Activated T-cell treated with anti-CD3 and anti-CD28 coated beads, Interleukin-2, amount 50 U/mL, for 24 hours (primary cell): ENCODE measurements around the gene FUT6.

Source experiments
- DNase-seq: peaks from one replicate; pipeline ENCODE4 v3.0.0-alpha.2; 2020
- H3K27ac Mint-ChIP-seq: 2 replicates; pipeline ENCODE4 v1.8.0; 2020; ENCODE audit warnings: mild to moderate bottlenecking, mixed read lengths
- H3K27me3 Mint-ChIP-seq: 2 replicates; pipeline ENCODE4 v1.8.0; 2020; ENCODE audit warnings: mixed read lengths
- H3K36me3 Mint-ChIP-seq: 2 replicates; pipeline ENCODE4 v1.8.0; 2020; ENCODE audit warnings: low read depth, mixed read lengths
- H3K4me1 Mint-ChIP-seq: 2 replicates; pipeline ENCODE4 v1.8.0; 2020; ENCODE audit warnings: low read depth, mixed read lengths
- H3K4me3 Mint-ChIP-seq: 2 replicates; pipeline ENCODE4 v1.8.0; 2020; ENCODE audit warnings: mild to moderate bottlenecking, moderate library complexity, mixed read lengths
- H3K9me3 Mint-ChIP-seq: 2 replicates; pipeline ENCODE4 v1.8.0; 2020; ENCODE audit warnings: mixed read lengths

Gene FUT6

GRCh38 chr19:5826531-5827341 is 12.8 kb downstream of the FUT6 start:
- peak; percentile 46 for DNase-seq
- Mint-ChIP-seq H3K27me3 (no peaks in the 10 kb centered on the region), H3K9me3 (no peaks in the 10 kb centered on the region), H3K27ac (peak overlapping the region; percentile 91), H3K4me3 (peak overlapping the region; percentile 81), H3K4me1 (peaks cover 20% of the 10 kb centered on the region), H3K36me3 (peaks cover 8% of the 10 kb centered on the region)

GRCh38 chr19:5825178-5825577 is 14.3 kb downstream of the FUT6 start:
- H3K4me3 Mint-ChIP-seq, result no peak overlapping the region
- H3K27ac Mint-ChIP-seq, result no peak overlapping the region
- no peaks in the 10 kb centered on the region for H3K27me3 Mint-ChIP-seq
- peaks cover 19% of the 10 kb centered on the region for H3K4me1 Mint-ChIP-seq
- no peaks in the 10 kb centered on the region for H3K9me3 Mint-ChIP-seq
- H3K36me3 Mint-ChIP-seq, result peaks cover 8% of the 10 kb centered on the region
- no peak for DNase-seq

- H3K9me3 Mint-ChIP-seq, result no peaks in the 10 kb centered on the region
- no peak for DNase-seq
- H3K4me3 Mint-ChIP-seq, result no peak overlapping the region
- H3K27ac Mint-ChIP-seq, result no peak overlapping the region
- H3K4me1 Mint-ChIP-seq, result peaks cover 17% of the 10 kb centered on the region
- no peaks in the 10 kb centered on the region for H3K27me3 Mint-ChIP-seq
- H3K36me3 Mint-ChIP-seq, result peaks cover 8% of the 10 kb centered on the region
These were observed 14.8 kb downstream of the FUT6 start for GRCh38 chr19:5824751-5825150.

- no peak for DNase-seq
- peaks cover 7% of the 10 kb centered on the region for H3K36me3 Mint-ChIP-seq
- H3K4me1 Mint-ChIP-seq, result peaks cover 15% of the 10 kb centered on the region
- H3K4me3 Mint-ChIP-seq, result no peak overlapping the region
- no peaks in the 10 kb centered on the region for H3K27me3 Mint-ChIP-seq
- no peaks in the 10 kb centered on the region for H3K9me3 Mint-ChIP-seq
- no peak overlapping the region for H3K27ac Mint-ChIP-seq
These were observed 15.8 kb downstream of the FUT6 start for GRCh38 chr19:5823579-5824281.

GRCh38 chr19:5822181-5822844 is 17.2 kb downstream of the FUT6 start:
- Mint-ChIP-seq H3K4me1 (peaks cover 12% of the 10 kb centered on the region), H3K9me3 (no peaks in the 10 kb centered on the region), H3K36me3 (no peaks in the 10 kb centered on the region), H3K27me3 (no peaks in the 10 kb centered on the region), H3K4me3 (no peak overlapping the region), H3K27ac (no peak overlapping the region)
- no peak for DNase-seq

- Mint-ChIP-seq H3K27ac (no peak overlapping the region), H3K4me1 (peaks cover 5% of the 10 kb centered on the region), H3K27me3 (peaks cover 4% of the 10 kb centered on the region), H3K36me3 (no peaks in the 10 kb centered on the region), H3K4me3 (no peak overlapping the region), H3K9me3 (no peaks in the 10 kb centered on the region)
- DNase-seq, result no peak
These were observed 17.9 kb downstream of the FUT6 start for GRCh38 chr19:5821521-5822180.

- H3K36me3 Mint-ChIP-seq, result no peaks in the 10 kb centered on the region
- H3K27ac Mint-ChIP-seq, result no peak overlapping the region
- no peak for DNase-seq
- peaks cover 9% of the 10 kb centered on the region for H3K27me3 Mint-ChIP-seq
- no peaks in the 10 kb centered on the region for H3K9me3 Mint-ChIP-seq
- no peak overlapping the region for H3K4me3 Mint-ChIP-seq
- H3K4me1 Mint-ChIP-seq, result no peaks in the 10 kb centered on the region
These were observed 18.7 kb downstream of the FUT6 start for GRCh38 chr19:5820785-5821184.

DNA sequence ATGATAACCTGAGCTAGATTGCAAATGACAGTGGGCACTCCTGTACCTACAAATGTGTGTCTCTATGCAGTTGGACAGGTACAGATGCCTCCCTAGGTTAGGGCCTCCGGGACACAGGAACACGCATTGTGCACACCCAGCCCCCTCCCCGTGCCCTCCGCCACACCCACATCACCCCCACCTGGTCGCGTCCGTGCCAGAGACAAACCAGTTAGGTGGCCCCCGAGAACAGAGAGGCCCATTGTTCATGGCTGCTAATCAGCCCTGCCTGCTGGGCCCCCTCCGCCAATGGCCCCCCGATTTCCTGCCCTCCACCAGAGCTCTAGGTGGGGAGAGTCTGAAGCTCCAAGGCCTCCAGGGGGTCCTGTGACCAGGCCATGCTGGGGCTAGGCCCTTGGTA is 20.9 kb downstream of the FUT6 start:
- DNase-seq, result no peak
- Mint-ChIP-seq H3K27ac (no peak overlapping the region), H3K27me3 (peaks cover 9% of the 10 kb centered on the region), H3K4me1 (no peaks in the 10 kb centered on the region), H3K36me3 (no peaks in the 10 kb centered on the region), H3K9me3 (no peaks in the 10 kb centered on the region), H3K4me3 (no peak overlapping the region)

DNA sequence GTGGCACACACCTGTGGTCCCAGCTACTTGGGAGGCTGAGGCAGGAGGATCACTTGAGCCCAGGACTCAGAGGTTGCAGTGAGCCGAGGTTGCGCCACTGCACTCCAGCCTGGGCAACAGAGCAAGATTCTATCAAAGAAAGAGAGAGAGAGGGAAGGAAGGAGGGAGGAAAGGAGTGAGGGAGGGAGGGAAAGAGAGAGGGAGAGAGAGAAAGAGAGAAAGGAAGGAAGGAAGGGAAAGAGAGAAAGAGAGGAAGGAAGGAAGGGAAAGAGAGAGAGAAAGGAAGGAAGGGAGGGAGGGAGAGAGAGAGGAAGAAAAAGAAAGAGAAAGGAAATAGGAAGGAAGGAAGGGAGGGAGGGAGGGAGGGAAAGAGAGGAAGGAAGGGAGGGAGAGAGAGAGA is 22.3 kb downstream of the FUT6 start:
- H3K4me1 Mint-ChIP-seq, result no peaks in the 10 kb centered on the region
- H3K4me3 Mint-ChIP-seq, result no peak overlapping the region
- H3K27ac Mint-ChIP-seq, result no peak overlapping the region
- H3K27me3 Mint-ChIP-seq, result peaks cover 9% of the 10 kb centered on the region
- H3K9me3 Mint-ChIP-seq, result no peaks in the 10 kb centered on the region
- DNase-seq, result no peak
- no peaks in the 10 kb centered on the region for H3K36me3 Mint-ChIP-seq

- no peak overlapping the region for H3K4me3 Mint-ChIP-seq
- no peak overlapping the region for H3K27ac Mint-ChIP-seq
- H3K9me3 Mint-ChIP-seq, result no peaks in the 10 kb centered on the region
- no peak for DNase-seq
- peaks cover 9% of the 10 kb centered on the region for H3K27me3 Mint-ChIP-seq
- no peaks in the 10 kb centered on the region for H3K36me3 Mint-ChIP-seq
- no peaks in the 10 kb centered on the region for H3K4me1 Mint-ChIP-seq
These were observed 24.7 kb downstream of the FUT6 start for GRCh38 chr19:5814852-5815246.

DNA sequence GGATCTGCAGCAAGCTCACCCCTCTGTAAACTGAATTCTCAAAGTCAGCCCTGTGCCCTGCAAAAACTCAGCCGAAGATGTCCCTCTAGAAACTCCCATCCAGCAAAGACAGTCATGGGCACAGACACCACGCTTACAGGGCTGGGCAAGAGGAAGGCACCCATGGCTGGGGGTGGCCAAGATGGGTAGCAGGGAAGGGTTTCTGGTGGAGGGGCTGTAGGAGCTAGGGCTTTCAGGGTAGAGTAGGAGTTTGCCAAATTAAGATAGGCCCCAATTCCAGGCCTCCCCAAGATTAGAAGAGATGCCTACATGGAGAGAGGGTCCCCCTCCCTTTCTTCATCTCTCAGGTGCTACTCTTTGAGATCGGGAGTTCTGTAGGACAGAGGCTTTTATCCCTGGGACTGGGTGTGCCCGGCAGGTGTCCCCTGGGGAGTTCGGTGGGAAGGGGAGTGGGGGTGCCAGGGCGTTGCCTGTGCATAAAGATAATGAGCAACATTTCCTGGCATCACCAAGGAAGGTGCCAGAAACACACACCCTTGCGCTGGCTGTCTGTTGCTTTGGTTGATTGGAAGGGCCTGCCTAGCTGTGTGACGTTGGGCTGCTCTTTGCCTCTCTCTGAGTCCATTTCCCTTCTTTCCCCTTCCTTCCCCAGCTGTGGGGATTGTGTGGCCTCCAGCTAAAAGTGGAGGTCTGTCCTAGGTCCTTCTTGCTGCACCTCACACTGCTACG is 25.2 kb downstream of the FUT6 start:
- Mint-ChIP-seq H3K4me1 (no peaks in the 10 kb centered on the region), H3K27me3 (peaks cover 9% of the 10 kb centered on the region), H3K36me3 (no peaks in the 10 kb centered on the region), H3K27ac (no peak overlapping the region), H3K9me3 (no peaks in the 10 kb centered on the region), H3K4me3 (no peak overlapping the region)
- DNase-seq, result no peak

DNA sequence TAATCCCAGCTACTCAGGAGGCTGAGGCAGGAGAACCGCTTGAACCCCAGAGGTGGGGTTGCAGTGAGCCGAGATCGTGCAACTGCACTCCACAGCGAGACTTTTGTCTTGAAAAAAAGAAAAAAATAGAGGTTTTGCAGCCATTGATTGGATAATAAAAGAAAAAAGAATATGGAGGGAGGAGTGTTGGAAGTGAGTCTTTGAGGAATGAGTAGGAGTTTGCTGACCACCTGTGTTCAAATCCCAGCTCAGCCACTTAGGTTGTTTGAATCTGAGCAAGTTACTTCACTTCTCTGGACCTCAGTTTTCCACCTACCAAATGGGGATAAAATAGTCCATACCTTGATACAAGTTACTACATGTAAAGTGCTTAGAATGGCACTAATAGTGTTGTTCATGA is 28.4 kb downstream of the FUT6 start:
- Mint-ChIP-seq H3K36me3 (no peaks in the 10 kb centered on the region), H3K4me1 (no peaks in the 10 kb centered on the region), H3K27me3 (peaks cover under 1% of the 10 kb centered on the region), H3K4me3 (no peak overlapping the region), H3K9me3 (no peaks in the 10 kb centered on the region), H3K27ac (no peak overlapping the region)
- no peak for DNase-seq

DNA sequence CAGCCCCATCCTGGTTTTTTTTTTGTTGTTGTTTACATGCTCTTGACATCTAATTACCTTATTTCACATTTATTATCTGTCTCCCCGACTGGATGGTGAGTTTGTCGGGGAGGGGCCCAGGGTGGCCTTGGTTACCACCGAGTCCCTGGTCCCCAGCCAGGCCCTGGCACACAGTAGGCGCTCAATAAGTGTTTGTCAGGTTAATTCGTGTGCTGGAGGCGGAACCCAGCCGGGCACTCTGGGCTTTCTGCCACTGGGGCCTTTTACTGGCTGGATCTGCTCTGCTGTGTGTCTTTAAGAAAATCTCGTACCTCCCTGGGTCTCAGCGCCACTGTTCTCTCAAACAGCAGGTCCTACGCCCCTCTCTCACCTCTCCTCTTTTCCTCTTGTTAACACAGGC is 30.0 kb downstream of the FUT6 start:
- DNase-seq, result no peak
- H3K27me3 Mint-ChIP-seq, result peaks cover 5% of the 10 kb centered on the region
- no peak overlapping the region for H3K27ac Mint-ChIP-seq
- no peaks in the 10 kb centered on the region for H3K9me3 Mint-ChIP-seq
- H3K4me1 Mint-ChIP-seq, result peaks cover 2% of the 10 kb centered on the region
- no peaks in the 10 kb centered on the region for H3K36me3 Mint-ChIP-seq
- H3K4me3 Mint-ChIP-seq, result no peak overlapping the region

DNA sequence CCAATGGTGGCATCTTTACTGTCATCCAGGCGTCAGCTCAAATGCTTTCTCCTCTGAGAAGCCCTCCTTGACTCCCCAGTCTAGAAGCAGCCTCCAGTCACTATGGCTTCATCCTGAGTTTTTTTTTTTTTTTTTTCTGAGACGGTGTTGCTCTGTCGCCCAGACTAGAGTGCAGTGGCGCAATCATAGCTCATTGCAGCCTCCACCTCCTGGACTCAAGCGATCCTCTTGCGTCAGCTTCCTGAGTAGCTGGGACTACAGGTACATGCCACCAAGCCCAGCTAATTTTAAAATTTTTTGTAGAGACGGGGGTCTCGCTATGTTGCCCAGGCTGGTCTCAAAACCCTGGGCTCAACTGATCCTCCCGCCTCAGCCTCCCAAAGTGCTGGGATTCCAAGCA is 30.4 kb downstream of the FUT6 start:
- Mint-ChIP-seq H3K9me3 (no peaks in the 10 kb centered on the region), H3K4me1 (peaks cover 6% of the 10 kb centered on the region), H3K27ac (no peak overlapping the region), H3K36me3 (no peaks in the 10 kb centered on the region), H3K27me3 (peaks cover 9% of the 10 kb centered on the region), H3K4me3 (no peak overlapping the region)
- DNase-seq, result no peak
